A549 (cell line): ENCODE results near the gene ACAN.

Experiments
- HDAC2 ChIP-seq: fragments of 200-600 bp; sonication (generic); IDR thresholded peaks from 2 replicates; pipeline ENCODE4 v1.6.1; 2016
- JUNB ChIP-seq: fragments of >200 bp; sonication (Bioruptor Twin); formaldehyde crosslinking; IDR thresholded peaks from 2 replicates; pipeline ENCODE4 v1.6.1; 2016
- POLR2A ChIP-seq: IDR thresholded peaks from 2 replicates; pipeline ENCODE4 v1.6.1; 2012; ENCODE audit warnings: mild to moderate bottlenecking, low read length
- RAD21 ChIP-seq, 2 experiments: fragments of >200 bp in 1 of 2; sonication (Bioruptor Twin) in 1 of 2; formaldehyde crosslinking in 1 of 2; IDR thresholded peaks in 1 of 2; conservative IDR thresholded peaks in 1 of 2; 2 replicates in 1 of 2; 3 replicates in 1 of 2; pipeline ENCODE4 v1.6.1; 2012 to 2018; ENCODE audit warnings: inconsistent platforms in 1 of 2
- RARB ChIP-seq: fragments of 250-450 bp; sonication (Bioruptor Pico); IDR thresholded peaks from 2 replicates; pipeline ENCODE4 v1.8.0; 2021; ENCODE audit warnings: mild to moderate bottlenecking, moderate library complexity
- RCOR1 ChIP-seq: fragments of 150-350 bp; IDR thresholded peaks from 2 replicates; pipeline ENCODE4 v1.6.1; 2014; ENCODE audit warnings: antibody characterized with exemption, low read length, low read depth
- SMC3 ChIP-seq: fragments of >200 bp; sonication (Bioruptor Twin); formaldehyde crosslinking; IDR thresholded peaks from 3 replicates; pipeline ENCODE4 v1.6.1; 2018; ENCODE audit warnings: inconsistent platforms
- ZC3H11A ChIP-seq: fragments of 450-650 bp; IDR thresholded peaks from 2 replicates; pipeline ENCODE4 v1.6.1; 2014; ENCODE audit warnings: antibody characterized with exemption, mild to moderate bottlenecking
- TF ChIP-seq, protein P1 (sequence below): fragments of 250-450 bp; sonication (Bioruptor Pico); IDR thresholded peaks from 2 replicates; pipeline ENCODE4 v1.5.0; 2021; ENCODE audit warnings: mild to moderate bottlenecking, moderate library complexity, borderline replicate concordance
- TF ChIP-seq, protein P2 (sequence below): fragments of >200 bp; sonication (Bioruptor Twin); formaldehyde crosslinking; IDR thresholded peaks from 3 replicates; pipeline ENCODE4 v1.5.1; 2016
- TF ChIP-seq, protein P3 (sequence below): fragments of 250-450 bp; sonication (Bioruptor Pico); IDR thresholded peaks from 2 replicates; pipeline ENCODE4 v1.5.0; 2020; ENCODE audit warnings: low read depth, mild to moderate bottlenecking, moderate library complexity
- TF ChIP-seq, protein P4 (sequence below): fragments of 200-600 bp; sonication (generic); IDR thresholded peaks from 2 replicates; pipeline ENCODE4 v1.6.1; 2016; ENCODE audit warnings: antibody characterized with exemption, mild to moderate bottlenecking, moderate library complexity
- TF ChIP-seq, protein P5 (sequence below): fragments of 150-350 bp; IDR thresholded peaks from 2 replicates; pipeline ENCODE4 v1.6.1; 2014; ENCODE audit warnings: low read depth, mild to moderate bottlenecking, low read length

GRCh38 chr15:88812133-88812532, 8.9 kb downstream of the ACAN start:
- TF ChIP-seq, protein P1, sequence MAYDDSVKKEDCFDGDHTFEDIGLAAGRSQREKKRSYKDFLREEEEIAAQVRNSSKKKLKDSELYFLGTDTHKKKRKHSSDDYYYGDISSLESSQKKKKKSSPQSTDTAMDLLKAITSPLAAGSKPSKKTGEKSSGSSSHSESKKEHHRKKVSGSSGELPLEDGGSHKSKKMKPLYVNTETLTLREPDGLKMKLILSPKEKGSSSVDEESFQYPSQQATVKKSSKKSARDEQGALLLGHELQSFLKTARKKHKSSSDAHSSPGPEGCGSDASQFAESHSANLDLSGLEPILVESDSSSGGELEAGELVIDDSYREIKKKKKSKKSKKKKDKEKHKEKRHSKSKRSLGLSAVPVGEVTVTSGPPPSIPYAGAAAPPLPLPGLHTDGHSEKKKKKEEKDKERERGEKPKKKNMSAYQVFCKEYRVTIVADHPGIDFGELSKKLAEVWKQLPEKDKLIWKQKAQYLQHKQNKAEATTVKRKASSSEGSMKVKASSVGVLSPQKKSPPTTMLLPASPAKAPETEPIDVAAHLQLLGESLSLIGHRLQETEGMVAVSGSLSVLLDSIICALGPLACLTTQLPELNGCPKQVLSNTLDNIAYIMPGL, result no peak
- no peak for TF ChIP-seq JUNB
- no peak for TF ChIP-seq POLR2A
- TF ChIP-seq, protein P2, sequence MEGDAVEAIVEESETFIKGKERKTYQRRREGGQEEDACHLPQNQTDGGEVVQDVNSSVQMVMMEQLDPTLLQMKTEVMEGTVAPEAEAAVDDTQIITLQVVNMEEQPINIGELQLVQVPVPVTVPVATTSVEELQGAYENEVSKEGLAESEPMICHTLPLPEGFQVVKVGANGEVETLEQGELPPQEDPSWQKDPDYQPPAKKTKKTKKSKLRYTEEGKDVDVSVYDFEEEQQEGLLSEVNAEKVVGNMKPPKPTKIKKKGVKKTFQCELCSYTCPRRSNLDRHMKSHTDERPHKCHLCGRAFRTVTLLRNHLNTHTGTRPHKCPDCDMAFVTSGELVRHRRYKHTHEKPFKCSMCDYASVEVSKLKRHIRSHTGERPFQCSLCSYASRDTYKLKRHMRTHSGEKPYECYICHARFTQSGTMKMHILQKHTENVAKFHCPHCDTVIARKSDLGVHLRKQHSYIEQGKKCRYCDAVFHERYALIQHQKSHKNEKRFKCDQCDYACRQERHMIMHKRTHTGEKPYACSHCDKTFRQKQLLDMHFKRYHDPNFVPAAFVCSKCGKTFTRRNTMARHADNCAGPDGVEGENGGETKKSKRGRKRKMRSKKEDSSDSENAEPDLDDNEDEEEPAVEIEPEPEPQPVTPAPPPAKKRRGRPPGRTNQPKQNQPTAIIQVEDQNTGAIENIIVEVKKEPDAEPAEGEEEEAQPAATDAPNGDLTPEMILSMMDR, result no peak
- TF ChIP-seq, protein P3, sequence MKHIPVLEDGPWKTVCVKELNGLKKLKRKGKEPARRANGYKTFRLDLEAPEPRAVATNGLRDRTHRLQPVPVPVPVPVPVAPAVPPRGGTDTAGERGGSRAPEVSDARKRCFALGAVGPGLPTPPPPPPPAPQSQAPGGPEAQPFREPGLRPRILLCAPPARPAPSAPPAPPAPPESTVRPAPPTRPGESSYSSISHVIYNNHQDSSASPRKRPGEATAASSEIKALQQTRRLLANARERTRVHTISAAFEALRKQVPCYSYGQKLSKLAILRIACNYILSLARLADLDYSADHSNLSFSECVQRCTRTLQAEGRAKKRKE, result no peak
- TF ChIP-seq RARB (CRISPR knock-in tag), result no peak
- no peak for TF ChIP-seq HDAC2
- no peak for TF ChIP-seq RAD21 (conservative IDR thresholded peaks at IDR 0.05 in 1 of 2, IDR thresholded peaks at IDR 0.05 in 1 of 2)
- TF ChIP-seq ZC3H11A, result no peak
- TF ChIP-seq, protein P4, sequence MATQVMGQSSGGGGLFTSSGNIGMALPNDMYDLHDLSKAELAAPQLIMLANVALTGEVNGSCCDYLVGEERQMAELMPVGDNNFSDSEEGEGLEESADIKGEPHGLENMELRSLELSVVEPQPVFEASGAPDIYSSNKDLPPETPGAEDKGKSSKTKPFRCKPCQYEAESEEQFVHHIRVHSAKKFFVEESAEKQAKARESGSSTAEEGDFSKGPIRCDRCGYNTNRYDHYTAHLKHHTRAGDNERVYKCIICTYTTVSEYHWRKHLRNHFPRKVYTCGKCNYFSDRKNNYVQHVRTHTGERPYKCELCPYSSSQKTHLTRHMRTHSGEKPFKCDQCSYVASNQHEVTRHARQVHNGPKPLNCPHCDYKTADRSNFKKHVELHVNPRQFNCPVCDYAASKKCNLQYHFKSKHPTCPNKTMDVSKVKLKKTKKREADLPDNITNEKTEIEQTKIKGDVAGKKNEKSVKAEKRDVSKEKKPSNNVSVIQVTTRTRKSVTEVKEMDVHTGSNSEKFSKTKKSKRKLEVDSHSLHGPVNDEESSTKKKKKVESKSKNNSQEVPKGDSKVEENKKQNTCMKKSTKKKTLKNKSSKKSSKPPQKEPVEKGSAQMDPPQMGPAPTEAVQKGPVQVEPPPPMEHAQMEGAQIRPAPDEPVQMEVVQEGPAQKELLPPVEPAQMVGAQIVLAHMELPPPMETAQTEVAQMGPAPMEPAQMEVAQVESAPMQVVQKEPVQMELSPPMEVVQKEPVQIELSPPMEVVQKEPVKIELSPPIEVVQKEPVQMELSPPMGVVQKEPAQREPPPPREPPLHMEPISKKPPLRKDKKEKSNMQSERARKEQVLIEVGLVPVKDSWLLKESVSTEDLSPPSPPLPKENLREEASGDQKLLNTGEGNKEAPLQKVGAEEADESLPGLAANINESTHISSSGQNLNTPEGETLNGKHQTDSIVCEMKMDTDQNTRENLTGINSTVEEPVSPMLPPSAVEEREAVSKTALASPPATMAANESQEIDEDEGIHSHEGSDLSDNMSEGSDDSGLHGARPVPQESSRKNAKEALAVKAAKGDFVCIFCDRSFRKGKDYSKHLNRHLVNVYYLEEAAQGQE, result no peak
- TF ChIP-seq, protein P5, sequence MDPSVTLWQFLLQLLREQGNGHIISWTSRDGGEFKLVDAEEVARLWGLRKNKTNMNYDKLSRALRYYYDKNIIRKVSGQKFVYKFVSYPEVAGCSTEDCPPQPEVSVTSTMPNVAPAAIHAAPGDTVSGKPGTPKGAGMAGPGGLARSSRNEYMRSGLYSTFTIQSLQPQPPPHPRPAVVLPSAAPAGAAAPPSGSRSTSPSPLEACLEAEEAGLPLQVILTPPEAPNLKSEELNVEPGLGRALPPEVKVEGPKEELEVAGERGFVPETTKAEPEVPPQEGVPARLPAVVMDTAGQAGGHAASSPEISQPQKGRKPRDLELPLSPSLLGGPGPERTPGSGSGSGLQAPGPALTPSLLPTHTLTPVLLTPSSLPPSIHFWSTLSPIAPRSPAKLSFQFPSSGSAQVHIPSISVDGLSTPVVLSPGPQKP, result no peak
- TF ChIP-seq RCOR1, result no peak
- no peak for TF ChIP-seq SMC3
